Karpas-422 (cell line): Measurements from ENCODE around the gene COA1. TPM values are rescaled to one million over a fixed set of nuclear protein-coding genes. Genes with fewer than 3 reads are reported as not detected.
A peak's percentile ranks its signal among the peaks of the same experiment; 100 is the strongest.

Experiments
- DNase-seq: peaks from one replicate; pipeline ENCODE4 v3.0.0-alpha.2; 2015
- H2AFZ ChIP-seq: fragments of 200-600 bp; sonication (generic); 2 replicates; pipeline ENCODE4 v1.6.1; 2014; ENCODE audit warnings: antibody characterized with exemption, low read length, mixed read lengths
- H3K27ac ChIP-seq: fragments of 200-600 bp; sonication (generic); 2 replicates; pipeline ENCODE4 v1.5.1; 2014; ENCODE audit warnings: mild to moderate bottlenecking, low read length, moderate library complexity
- H3K27me3 ChIP-seq: fragments of 200-600 bp; sonication (generic); 2 replicates; pipeline ENCODE4 v1.6.1; 2014; ENCODE audit warnings: low read length, mixed read lengths
- H3K36me3 ChIP-seq: fragments of 200-600 bp; sonication (generic); 2 replicates; pipeline ENCODE4 v1.6.1; 2014; ENCODE audit warnings: low read length, mixed read lengths; ENCODE audit not compliant: insufficient read depth
- H3K4me1 ChIP-seq: fragments of 200-600 bp; sonication (generic); 2 replicates; pipeline ENCODE4 v1.6.1; 2014; ENCODE audit warnings: mild to moderate bottlenecking, low read length, mixed read lengths
- H3K4me2 ChIP-seq: fragments of 200-600 bp; sonication (generic); 2 replicates; pipeline ENCODE4 v1.6.1; 2014; ENCODE audit warnings: low read length, low read depth, mild to moderate bottlenecking; ENCODE audit not compliant: poor library complexity, severe bottlenecking
- H3K4me3 ChIP-seq: fragments of 200-600 bp; sonication (generic); 2 replicates; pipeline ENCODE4 v1.5.1; 2014; ENCODE audit warnings: mild to moderate bottlenecking, antibody characterized with exemption, low read length, mixed read lengths
- H3K79me2 ChIP-seq: fragments of 200-600 bp; sonication (generic); 2 replicates; pipeline ENCODE4 v1.6.1; 2014; ENCODE audit warnings: mild to moderate bottlenecking, low read length, mixed read lengths
- H3K9ac ChIP-seq: fragments of 200-600 bp; sonication (generic); 2 replicates; pipeline ENCODE4 v1.6.0; 2014; ENCODE audit warnings: low read length
- H3K9me2 ChIP-seq: fragments of 200-600 bp; sonication (generic), shearing (Covaris generic); replicated peaks from 2 replicates; pipeline ENCODE4 v1.6.0; 2014; ENCODE audit warnings: mild to moderate bottlenecking, low read length, moderate library complexity; ENCODE audit not compliant: insufficient read depth
- H3K9me3 ChIP-seq: fragments of 300-700, 200-600 bp; sonication (generic); 2 replicates; pipeline ENCODE4 v1.6.1; 2014; ENCODE audit warnings: low read length, mixed read lengths
- H4K20me1 ChIP-seq: fragments of 200-600 bp; sonication (generic); 2 replicates; pipeline ENCODE4 v1.6.1; 2014; ENCODE audit warnings: mild to moderate bottlenecking, antibody characterized with exemption, low read length, low read depth; ENCODE audit not compliant: insufficient read depth
- total RNA-seq: library from RNA; depleted of rRNA; stranded (reverse); fragments of >200 nt; shearing (Covaris generic); gene quantifications from 2 replicates; pipeline ENCODE4 v1.2.3, GENCODE V29; 2014; ENCODE audit warnings: low replicate concordance

COA1 gene
- total RNA-seq, 1 experiment from 2014 or later: 60.2 TPM

- Histone ChIP-seq H3K9me2 (no peaks in the 10 kb centered on the region), H3K9ac (no peak overlapping the region), H3K27me3 (no peaks in the 10 kb centered on the region), H4K20me1 (no peaks in the 10 kb centered on the region), H3K27ac (no peak overlapping the region), H3K4me2 (no peak overlapping the region), H3K4me1 (no peaks in the 10 kb centered on the region), H3K9me3 (no peaks in the 10 kb centered on the region), H3K36me3 (no peaks in the 10 kb centered on the region), H2AFZ (no peak overlapping the region), H3K79me2 (no peaks in the 10 kb centered on the region), H3K4me3 (no peak overlapping the region)
- peak; percentile 44 for DNase-seq
These were observed 24.5 kb upstream of the COA1 start for GRCh38 chr7:43753843-43754242.

- Histone ChIP-seq H3K4me1 (no peaks in the 10 kb centered on the region), H3K27ac (no peak overlapping the region)
These were observed 24.0 kb upstream of the COA1 start for GRCh38 chr7:43753271-43753810.

GRCh38 chr7:43752411-43752810, 23.1 kb upstream of the COA1 start:
- Histone ChIP-seq H4K20me1 (no peaks in the 10 kb centered on the region), H3K27ac (no peak overlapping the region), H3K4me2 (no peak overlapping the region), H3K4me1 (no peaks in the 10 kb centered on the region), H3K4me3 (no peak overlapping the region), H3K9ac (no peak overlapping the region), H3K79me2 (no peaks in the 10 kb centered on the region), H3K27me3 (no peaks in the 10 kb centered on the region), H3K9me2 (no peaks in the 10 kb centered on the region), H3K9me3 (no peaks in the 10 kb centered on the region), H2AFZ (no peak overlapping the region), H3K36me3 (no peaks in the 10 kb centered on the region)
- no peak for DNase-seq

More at GRCh38 chr7:43753271-43753810, 24.0 kb upstream of the COA1 start:
- Histone ChIP-seq H4K20me1 (no peaks in the 10 kb centered on the region), H2AFZ (no peak overlapping the region), H3K36me3 (no peaks in the 10 kb centered on the region), H3K9me3 (no peaks in the 10 kb centered on the region), H3K79me2 (no peaks in the 10 kb centered on the region), H3K27me3 (no peaks in the 10 kb centered on the region), H3K4me2 (no peak overlapping the region), H3K9me2 (no peaks in the 10 kb centered on the region), H3K4me3 (no peak overlapping the region), H3K9ac (no peak overlapping the region)
- DNase-seq: no peak

- Histone ChIP-seq H2AFZ (no peak overlapping the region), H3K4me2 (no peak overlapping the region), H3K79me2 (no peaks in the 10 kb centered on the region)
These were observed 20.9 kb upstream of the COA1 start for GRCh38 chr7:43750016-43750887.

GRCh38 chr7:43749383-43749940, 20.1 kb upstream of the COA1 start:
- Histone ChIP-seq H3K27me3 (no peaks in the 10 kb centered on the region), H3K4me1 (no peaks in the 10 kb centered on the region), H3K36me3 (no peaks in the 10 kb centered on the region), H3K9me3 (no peaks in the 10 kb centered on the region), H4K20me1 (no peaks in the 10 kb centered on the region), H3K79me2 (no peaks in the 10 kb centered on the region), H3K4me3 (no peak overlapping the region), H3K9me2 (no peaks in the 10 kb centered on the region), H3K27ac (no peak overlapping the region), H2AFZ (no peak overlapping the region), H3K9ac (no peak overlapping the region), H3K4me2 (no peak overlapping the region)
- DNase-seq: no peak

More at GRCh38 chr7:43750016-43750887, 20.9 kb upstream of the COA1 start:
- no peak overlapping the region for H3K27ac ChIP-seq
- no peak for DNase-seq
- no peaks in the 10 kb centered on the region for H3K9me3 ChIP-seq
- no peaks in the 10 kb centered on the region for H3K27me3 ChIP-seq
- H3K9me2 ChIP-seq: no peaks in the 10 kb centered on the region
- no peaks in the 10 kb centered on the region for H3K36me3 ChIP-seq
- H3K4me3 ChIP-seq: no peak overlapping the region
- no peak overlapping the region for H3K9ac ChIP-seq
- no peaks in the 10 kb centered on the region for H3K4me1 ChIP-seq
- H4K20me1 ChIP-seq: no peaks in the 10 kb centered on the region

- no peak overlapping the region for H3K4me3 ChIP-seq
- DNase-seq: no peak
- no peak overlapping the region for H2AFZ ChIP-seq
- no peaks in the 10 kb centered on the region for H3K79me2 ChIP-seq
- no peaks in the 10 kb centered on the region for H3K4me1 ChIP-seq
- H3K27me3 ChIP-seq: no peaks in the 10 kb centered on the region
- no peaks in the 10 kb centered on the region for H3K36me3 ChIP-seq
- no peak overlapping the region for H3K9ac ChIP-seq
- no peak overlapping the region for H3K27ac ChIP-seq
- H3K9me2 ChIP-seq: no peaks in the 10 kb centered on the region
- no peaks in the 10 kb centered on the region for H3K9me3 ChIP-seq
- no peaks in the 10 kb centered on the region for H4K20me1 ChIP-seq
- H3K4me2 ChIP-seq: no peak overlapping the region
These were observed 18.2 kb upstream of the COA1 start for GRCh38 chr7:43747328-43748105.

- Histone ChIP-seq H3K4me3 (no peak overlapping the region), H3K4me1 (no peaks in the 10 kb centered on the region), H3K9me2 (no peaks in the 10 kb centered on the region), H3K9ac (no peak overlapping the region), H3K27me3 (no peaks in the 10 kb centered on the region), H3K9me3 (no peaks in the 10 kb centered on the region), H3K4me2 (no peak overlapping the region), H3K36me3 (no peaks in the 10 kb centered on the region), H2AFZ (no peak overlapping the region), H3K27ac (no peak overlapping the region), H3K79me2 (no peaks in the 10 kb centered on the region), H4K20me1 (no peaks in the 10 kb centered on the region)
- no peak for DNase-seq
These were observed 13.4 kb upstream of the COA1 start for GRCh38 chr7:43742692-43743091.
